Dendritic cell treated with granulocyte-macrophage colony-stimulating factor and Interleukin-4, amounts not matched to agents 40 ng/mL and 50 ng/mL, for 4 days (primary cell): ENCODE results near the gene GSTK1.

Experiments used
- H3K27ac Mint-ChIP-seq: one replicate; pipeline ENCODE4 v1.8.0; 2022; ENCODE audit warnings: mild to moderate bottlenecking, mixed read lengths
- H3K27me3 Mint-ChIP-seq: one replicate; pipeline ENCODE4 v1.8.0; 2022; ENCODE audit warnings: mild to moderate bottlenecking, mixed read lengths
- H3K36me3 Mint-ChIP-seq: one replicate; pipeline ENCODE4 v1.8.0; 2022; ENCODE audit warnings: low read depth, mixed read lengths
- H3K4me1 Mint-ChIP-seq: one replicate; pipeline ENCODE4 v1.8.0; 2022; ENCODE audit warnings: low read depth, mixed read lengths
- H3K4me3 Mint-ChIP-seq: one replicate; pipeline ENCODE4 v1.8.0; 2022; ENCODE audit warnings: mild to moderate bottlenecking, moderate library complexity, mixed read lengths
- H3K9me3 Mint-ChIP-seq: one replicate; pipeline ENCODE4 v1.8.0; 2022; ENCODE audit warnings: mixed read lengths
- intact Hi-C: fragments of 100-400 bp; cut with micrococcal nuclease; formaldehyde crosslinking; loops from one replicate; pipeline ENCODE4 v1.15.0; 2022

GSTK1 gene

GRCh38 chr7:143230602-143231457 is 32.4 kb upstream of the GSTK1 start:
- Mint-ChIP-seq H3K27ac (no peak overlapping the region), H3K36me3 (no peaks in the 10 kb centered on the region), H3K27me3 (no peaks in the 10 kb centered on the region), H3K4me1 (peaks cover 25% of the 10 kb centered on the region), H3K4me3 (no peak overlapping the region), H3K9me3 (peaks cover 2% of the 10 kb centered on the region)
- intact Hi-C loops: no loop called here

GRCh38 chr7:143233816-143234532 is 29.3 kb upstream of the GSTK1 start:
- Mint-ChIP-seq H3K36me3 (peaks cover 21% of the 10 kb centered on the region), H3K4me1 (peaks cover 39% of the 10 kb centered on the region), H3K4me3 (no peak overlapping the region), H3K9me3 (peaks cover 17% of the 10 kb centered on the region), H3K27ac (no peak overlapping the region), H3K27me3 (no peaks in the 10 kb centered on the region)
- intact Hi-C loops: no loop called here

GRCh38 chr7:143234533-143234875 is 28.7 kb upstream of the GSTK1 start:
- Mint-ChIP-seq H3K27me3 (no peaks in the 10 kb centered on the region), H3K4me3 (no peak overlapping the region), H3K9me3 (peaks cover 17% of the 10 kb centered on the region), H3K36me3 (peaks cover 21% of the 10 kb centered on the region), H3K27ac (no peak overlapping the region), H3K4me1 (peaks cover 44% of the 10 kb centered on the region)
- intact Hi-C loops: no loop called here

- Mint-ChIP-seq H3K4me1 (peaks cover 45% of the 10 kb centered on the region), H3K9me3 (peaks cover 17% of the 10 kb centered on the region), H3K36me3 (peaks cover 21% of the 10 kb centered on the region), H3K27ac (peak overlapping the region; percentile 89), H3K4me3 (no peak overlapping the region), H3K27me3 (no peaks in the 10 kb centered on the region)
- intact Hi-C loops: no loop called here
Observed at GRCh38 chr7:143235561-143235960, 27.7 kb upstream of the GSTK1 start.

- Mint-ChIP-seq H3K36me3 (peaks cover 21% of the 10 kb centered on the region), H3K4me3 (no peak overlapping the region), H3K27me3 (no peaks in the 10 kb centered on the region), H3K9me3 (peaks cover 17% of the 10 kb centered on the region), H3K27ac (peak overlapping the region; percentile 89), H3K4me1 (peaks cover 54% of the 10 kb centered on the region)
- intact Hi-C loops: no loop called here
Observed at GRCh38 chr7:143236408-143236990, 26.7 kb upstream of the GSTK1 start.

- intact Hi-C loops: no loop called here
- H3K27me3 Mint-ChIP-seq: no peaks in the 10 kb centered on the region
- peaks cover 17% of the 10 kb centered on the region for H3K9me3 Mint-ChIP-seq
- H3K36me3 Mint-ChIP-seq: peaks cover 21% of the 10 kb centered on the region
- peak overlapping the region; percentile 89 for H3K27ac Mint-ChIP-seq
- H3K4me1 Mint-ChIP-seq: peaks cover 62% of the 10 kb centered on the region
- H3K4me3 Mint-ChIP-seq: peak overlapping the region; percentile 55
Observed at GRCh38 chr7:143237366-143237765, 25.9 kb upstream of the GSTK1 start.

DNA sequence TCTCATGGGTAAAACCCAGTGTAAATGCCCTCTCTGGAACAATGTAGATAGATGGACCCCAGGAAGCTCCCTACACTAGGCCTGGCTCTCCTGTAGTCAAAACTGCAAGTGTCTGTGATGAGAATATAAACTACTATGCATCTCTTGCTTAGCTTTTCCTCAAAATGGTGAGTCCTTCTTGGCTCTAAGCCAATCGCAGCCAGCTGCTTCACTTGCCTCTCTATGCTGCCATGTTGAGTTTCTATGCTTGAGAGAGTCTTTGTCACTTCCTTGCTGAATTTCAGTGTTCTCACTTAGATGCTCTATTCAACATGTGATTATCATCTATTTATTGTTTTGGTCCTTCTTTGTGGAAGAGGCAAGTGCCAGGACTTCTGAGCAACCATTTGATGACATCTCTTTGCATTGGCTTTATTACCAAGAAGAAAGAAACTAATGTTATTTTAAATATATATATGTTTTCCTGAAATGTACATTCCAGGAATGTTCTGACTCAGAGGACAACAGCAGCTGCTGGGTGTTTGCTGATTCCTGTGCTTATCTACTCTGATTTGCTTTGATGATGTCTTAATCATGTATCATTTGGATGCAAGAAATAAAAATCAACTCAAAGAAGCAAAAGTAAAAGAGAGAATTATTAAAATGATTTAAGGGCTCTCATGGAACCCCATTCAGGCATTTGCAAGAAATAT is 24.8 kb upstream of the GSTK1 start:
- H3K9me3 Mint-ChIP-seq: peaks cover 17% of the 10 kb centered on the region
- H3K27ac Mint-ChIP-seq: peak overlapping the region; percentile 89
- peaks cover 21% of the 10 kb centered on the region for H3K36me3 Mint-ChIP-seq
- no peaks in the 10 kb centered on the region for H3K27me3 Mint-ChIP-seq
- intact Hi-C loops: no loop called here
- peaks cover 73% of the 10 kb centered on the region for H3K4me1 Mint-ChIP-seq
- H3K4me3 Mint-ChIP-seq: peak overlapping the region; percentile 63

- H3K9me3 Mint-ChIP-seq: peaks cover 17% of the 10 kb centered on the region
- H3K27ac Mint-ChIP-seq: peak overlapping the region; percentile 89
- intact Hi-C loops: loop anchor here (1.0 to 5.0 kb wide), 5 partner anchors 23 to 247 kb away; partner anchors contain the start of genes GSTK1 and ZYX
- no peaks in the 10 kb centered on the region for H3K27me3 Mint-ChIP-seq
- H3K4me1 Mint-ChIP-seq: peaks cover 84% of the 10 kb centered on the region
- H3K4me3 Mint-ChIP-seq: peak overlapping the region; percentile 50
- H3K36me3 Mint-ChIP-seq: peaks cover 21% of the 10 kb centered on the region
Observed at GRCh38 chr7:143239813-143240212, 23.4 kb upstream of the GSTK1 start.

GRCh38 chr7:143240291-143241168 is 22.7 kb upstream of the GSTK1 start:
- Mint-ChIP-seq H3K4me3 (peak overlapping the region; percentile 50), H3K9me3 (peaks cover 17% of the 10 kb centered on the region), H3K27ac (peak overlapping the region; percentile 89), H3K4me1 (peaks cover 85% of the 10 kb centered on the region), H3K27me3 (no peaks in the 10 kb centered on the region), H3K36me3 (peaks cover 21% of the 10 kb centered on the region)
- intact Hi-C loops: loop anchor here (1.0 to 5.0 kb wide), 5 partner anchors 22 to 247 kb away; partner anchors contain the start of genes GSTK1 and ZYX

DNA sequence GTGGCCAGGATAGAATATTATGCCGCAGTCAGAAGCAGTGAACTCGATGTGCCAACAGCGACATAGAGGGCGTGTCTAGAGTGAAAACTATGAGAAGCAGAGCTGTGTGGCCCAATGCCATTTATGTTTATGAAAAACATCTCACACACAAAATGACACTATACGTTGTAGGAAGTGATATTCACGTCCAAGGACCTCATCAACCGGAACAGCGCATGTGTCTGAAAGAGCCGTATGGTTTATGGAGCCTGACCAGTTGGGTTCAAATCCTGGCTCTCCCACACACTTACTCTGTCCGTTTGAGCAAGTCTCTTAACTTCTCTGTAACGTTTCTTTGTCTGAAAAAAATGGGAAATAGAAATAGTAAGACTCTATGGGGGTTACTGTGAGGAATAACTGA is 20.9 kb upstream of the GSTK1 start:
- H3K27me3 Mint-ChIP-seq: no peaks in the 10 kb centered on the region

DNA sequence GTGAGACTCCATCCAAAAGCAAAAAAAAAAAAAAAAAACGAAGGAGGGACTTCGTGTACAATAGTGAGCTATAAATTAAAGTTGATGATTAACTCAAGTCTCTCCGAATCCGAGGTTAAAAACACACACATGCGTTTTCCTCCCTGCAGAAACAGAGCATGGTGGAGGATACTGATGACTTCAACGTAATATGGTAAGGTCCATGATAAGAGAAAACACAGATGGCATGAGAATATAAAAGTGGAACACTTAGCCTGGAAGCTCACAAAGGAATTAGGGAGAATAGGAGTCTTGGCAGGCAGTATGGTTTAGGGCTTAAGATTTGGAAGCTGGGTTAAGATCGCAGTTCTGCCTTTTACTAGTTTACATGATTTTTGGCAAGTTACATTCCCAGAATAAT is 20.1 kb upstream of the GSTK1 start:
- no peaks in the 10 kb centered on the region for H3K9me3 Mint-ChIP-seq
- peaks cover 83% of the 10 kb centered on the region for H3K4me1 Mint-ChIP-seq
- no peaks in the 10 kb centered on the region for H3K27me3 Mint-ChIP-seq
- H3K36me3 Mint-ChIP-seq: no peaks in the 10 kb centered on the region
- intact Hi-C loops: loop anchor here (5.0 kb wide), 1 partner anchor 244 kb away; no protein-coding TSS in a partner anchor
- peak overlapping the region; percentile 75 for H3K27ac Mint-ChIP-seq
- no peak overlapping the region for H3K4me3 Mint-ChIP-seq

More for the DNA sequence above, 20.9 kb upstream of the GSTK1 start:
- peak overlapping the region; percentile 75 for H3K27ac Mint-ChIP-seq
- H3K4me1 Mint-ChIP-seq: peaks cover 85% of the 10 kb centered on the region
- no peak overlapping the region for H3K4me3 Mint-ChIP-seq
- no peaks in the 10 kb centered on the region for H3K9me3 Mint-ChIP-seq
- H3K36me3 Mint-ChIP-seq: peaks cover 7% of the 10 kb centered on the region
- intact Hi-C loops: loop anchor here (5.0 kb wide), 1 partner anchor 245 kb away; no protein-coding TSS in a partner anchor

- Mint-ChIP-seq H3K9me3 (no peaks in the 10 kb centered on the region), H3K4me1 (peaks cover 84% of the 10 kb centered on the region), H3K36me3 (no peaks in the 10 kb centered on the region), H3K27me3 (no peaks in the 10 kb centered on the region), H3K27ac (peak overlapping the region; percentile 64), H3K4me3 (no peak overlapping the region)
- intact Hi-C loops: loop anchor here (5.0 kb wide), 1 partner anchor 244 kb away; no protein-coding TSS in a partner anchor
Observed at GRCh38 chr7:143243614-143244013, 19.6 kb upstream of the GSTK1 start.

DNA sequence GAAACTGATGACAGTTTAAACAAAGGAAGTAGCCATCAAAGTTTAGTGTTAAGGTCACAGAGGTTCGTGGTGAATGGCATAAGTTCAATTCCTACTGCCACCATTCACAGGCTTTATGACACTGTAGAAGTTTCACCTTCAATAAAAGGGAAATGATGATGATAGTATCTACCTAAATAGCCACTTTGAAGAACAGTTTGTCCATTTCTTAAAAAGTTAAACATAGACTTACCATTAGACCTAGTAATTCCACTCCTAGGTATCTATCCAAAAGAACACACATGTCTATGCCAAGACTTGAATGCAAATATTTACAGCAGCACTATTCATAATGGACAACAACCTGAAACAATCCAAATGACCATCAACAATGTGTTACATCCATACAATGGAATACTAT is 18.9 kb upstream of the GSTK1 start:
- H3K27ac Mint-ChIP-seq: peak overlapping the region; percentile 82
- intact Hi-C loops: loop anchor here (5.0 kb wide), 1 partner anchor 243 kb away; no protein-coding TSS in a partner anchor
- H3K36me3 Mint-ChIP-seq: peaks cover 4% of the 10 kb centered on the region
- no peak overlapping the region for H3K4me3 Mint-ChIP-seq
- peaks cover 84% of the 10 kb centered on the region for H3K4me1 Mint-ChIP-seq
- no peaks in the 10 kb centered on the region for H3K9me3 Mint-ChIP-seq
- H3K27me3 Mint-ChIP-seq: no peaks in the 10 kb centered on the region
